HepG2 (cell line): Measurements from ENCODE around the gene KIF13A. TPM values are rescaled to one million over a fixed set of nuclear protein-coding genes. Genes with fewer than 3 reads are reported as not detected.

Experiments
- CEBPB ChIP-seq: IDR thresholded peaks from 2 replicates; pipeline ENCODE4 v1.6.1; 2011; ENCODE audit warnings: low read depth, low read length, improper control_type of control experiment, borderline replicate concordance
- EP300 ChIP-seq, 3 experiments: sonication (generic) in 1 of 3; formaldehyde crosslinking in 1 of 3; IDR thresholded peaks; 2 replicates each; pipeline versions ENCODE4 v1.5.1 to v1.6.1; 2011 to 2020; ENCODE audit warnings: low read depth in 2 of 3, low read length in 2 of 3, borderline replicate concordance in 1 of 3, improper control_type of control experiment in 1 of 3, mild to moderate bottlenecking in 1 of 3, missing genetic modification reagents in 1 of 3, moderate library complexity in 1 of 3
- FOSL1 ChIP-seq: sonication (generic); formaldehyde crosslinking; IDR thresholded peaks from 2 replicates; pipeline ENCODE4 v1.9.0; 2021; ENCODE audit warnings: missing genetic modification reagents, borderline replicate concordance
- FOXP1 ChIP-seq, 2 experiments: fragments of 450-650 bp in 1 of 2; IDR thresholded peaks; 2 replicates each; pipeline ENCODE4 v1.6.1; 2017 to 2018; ENCODE audit warnings: antibody characterized with exemption in 1 of 2
- GATAD2A ChIP-seq: IDR thresholded peaks from 2 replicates; pipeline ENCODE4 v1.6.1; 2016
- MAFF ChIP-seq: IDR thresholded peaks from 2 replicates; pipeline ENCODE4 v1.6.1; 2011; ENCODE audit warnings: low read depth, low read length, improper control_type of control experiment
- MAFG ChIP-seq: sonication (generic); formaldehyde crosslinking; IDR thresholded peaks from 2 replicates; pipeline ENCODE4 v1.5.1; 2020; ENCODE audit warnings: mild to moderate bottlenecking, missing genetic modification reagents
- MAFK ChIP-seq, 2 experiments: IDR thresholded peaks in 1 of 2; conservative IDR thresholded peaks in 1 of 2; 2 replicates each; pipeline ENCODE4 v1.6.1; 2011; ENCODE audit warnings: improper control_type of control experiment in 2 of 2, low read length in 2 of 2
- MIER2 ChIP-seq: IDR thresholded peaks from 2 replicates; pipeline ENCODE4 v1.6.1; 2016; ENCODE audit warnings: missing biosample characterization, missing genetic modification reagents
- NFE2 ChIP-seq: sonication (generic); formaldehyde crosslinking; IDR thresholded peaks from 2 replicates; pipeline ENCODE4 v1.4.0; 2020; ENCODE audit warnings: missing genetic modification reagents
- NFKB2 ChIP-seq: sonication (generic); formaldehyde crosslinking; IDR thresholded peaks from 2 replicates; pipeline ENCODE4 v1.4.0; 2020; ENCODE audit warnings: missing genetic modification reagents, borderline replicate concordance
- RARA ChIP-seq: IDR thresholded peaks from 2 replicates; pipeline ENCODE4 v1.6.1; 2016; ENCODE audit warnings: missing genetic modification reagents, missing compliant biosample characterization
- SMARCE1 ChIP-seq: fragments of 450-650 bp; IDR thresholded peaks from 2 replicates; pipeline ENCODE4 v1.6.1; 2017; ENCODE audit warnings: borderline replicate concordance
- SP1 ChIP-seq, 2 experiments: fragments of 450-650 bp in 1 of 2; sonication (generic) in 1 of 2; formaldehyde crosslinking in 1 of 2; IDR thresholded peaks; 2 replicates each; pipeline versions ENCODE4 v1.4.0 to v1.6.1; 2016 to 2020; ENCODE audit warnings: missing genetic modification reagents in 1 of 2
- TRIM24 ChIP-seq: sonication (generic); formaldehyde crosslinking; IDR thresholded peaks from 2 replicates; pipeline ENCODE4 v1.8.0; 2022; ENCODE audit warnings: mild to moderate bottlenecking, missing genetic modification reagents
- ZNF317 ChIP-seq: sonication (generic); formaldehyde crosslinking; IDR thresholded peaks from 2 replicates; pipeline ENCODE4 v1.5.0; 2020; ENCODE audit warnings: mild to moderate bottlenecking, missing genetic modification reagents
- ZNF644 ChIP-seq: IDR thresholded peaks from 2 replicates; pipeline ENCODE4 v1.6.1; 2016; ENCODE audit warnings: low read depth
- polyA plus RNA-seq, 8 experiments: library from polyadenylated mRNA; depleted of rRNA in 3 of 8; stranded (reverse) in 7 of 8; unstranded in 1 of 8; fragments of >200 nt; fragmentation: Illumina TruSeq in 4 of 8; extraction: Trizol in 4 of 8; gene quantifications; 2 replicates each; pipeline versions ENCODE4 v1.2.1 to v1.2.3, GENCODE V29; 2011 to 2016; ENCODE audit warnings: low read depth in 4 of 8, missing spikeins in 1 of 8, mixed read lengths in 1 of 8; ENCODE audit not compliant: insufficient read depth in 1 of 8
- total RNA-seq, 5 experiments: library from RNA; depleted of rRNA; stranded (reverse); fragments of >200 nt; fragmentation: Illumina TruSeq; extraction: Trizol; gene quantifications; 2 replicates each; pipeline ENCODE4 v1.2.3, GENCODE V29; 2016; ENCODE audit warnings: low read depth in 1 of 5
- TF ChIP-seq, protein P1 (sequence below): sonication (generic); formaldehyde crosslinking; IDR thresholded peaks from 2 replicates; pipeline ENCODE4 v1.5.1; 2020; ENCODE audit warnings: missing genetic modification reagents, mild to moderate bottlenecking, borderline replicate concordance
- TF ChIP-seq, protein P2 (sequence below): sonication (generic); formaldehyde crosslinking; IDR thresholded peaks from 2 replicates; pipeline ENCODE4 v1.8.1; 2022; ENCODE audit warnings: low read depth, mild to moderate bottlenecking, missing genetic modification reagents
- TF ChIP-seq, protein P3 (sequence below): sonication (generic); formaldehyde crosslinking; conservative IDR thresholded peaks from 2 replicates; pipeline ENCODE4 v1.8.0; 2022; ENCODE audit warnings: missing genetic modification reagents

Gene KIF13A
- total and polyA plus RNA-seq, 2 of the 13 experiments (the other 11 are each of a cell fraction or from before 2014, with no cell fraction given) = 21.1 to 37.2 TPM

DNA sequence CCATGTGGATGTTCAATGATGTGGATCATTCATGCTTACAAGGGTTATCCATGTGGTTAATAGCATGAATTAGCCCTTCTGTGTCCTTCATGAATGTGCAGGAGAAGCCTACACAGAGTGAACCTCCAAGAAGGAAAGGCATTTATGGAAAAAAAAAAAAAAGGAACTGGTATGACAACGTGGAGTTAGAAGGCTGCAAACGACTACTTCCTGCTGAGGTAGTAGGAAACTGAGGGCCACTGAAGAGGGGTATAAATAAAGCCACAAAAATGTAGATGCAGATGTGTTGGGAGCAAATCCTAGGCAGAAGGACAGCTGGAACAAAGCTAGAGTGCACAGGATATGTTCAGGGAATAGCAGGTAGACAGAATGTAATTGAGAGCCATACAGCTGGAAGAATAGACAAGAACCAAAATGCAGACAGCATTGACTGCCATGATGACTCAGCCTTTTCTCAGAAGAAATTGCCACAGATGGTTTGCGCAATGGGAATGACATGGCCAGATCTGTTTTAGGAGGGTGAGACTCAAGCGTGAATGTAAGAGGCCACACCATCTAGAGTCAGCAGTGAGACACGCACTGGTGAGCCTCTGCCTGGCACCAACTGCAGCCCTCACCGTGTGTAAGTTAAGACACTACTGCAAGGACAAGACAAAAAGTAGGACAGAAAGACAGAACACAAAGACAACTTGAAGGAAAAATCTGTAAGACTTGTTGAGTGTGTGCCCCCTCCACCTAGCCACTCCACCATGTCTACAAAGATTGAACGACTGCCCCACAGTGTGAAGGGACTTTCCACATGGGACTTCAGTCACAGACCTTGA lies 79.8 kb downstream of the KIF13A start (continued):
- TF ChIP-seq TRIM24 (no peak), CEBPB (peak; percentile 91), GATAD2A (CRISPR knock-in tag) (0 out of 2 replicates have a peak, but pooled peaks have one; percentile 50), NFE2 (CRISPR knock-in tag) (peak; percentile 97), EP300 (IDR thresholded peaks at IDR 0.05; ENCODE audit: low read depth in 2 of 2, low read length in 2 of 2) (peak in 1 of 2 experiments; percentile 44; a peak in 1 of 4 replicates), EP300 (CRISPR knock-in tag; IDR thresholded peaks at IDR 0.05; ENCODE audit: borderline replicate concordance) (peak; percentile 58), NFKB2 (no peak), SP1 (IDR thresholded peaks at IDR 0.05) (no peak), SP1 (CRISPR knock-in tag; IDR thresholded peaks at IDR 0.05) (no peak), ZNF317 (no peak), MAFG (peak; percentile 81), MIER2 (no peak), ZNF644 (CRISPR knock-in tag) (peak; percentile 65; the same call in 1 of the 2 replicates), MAFK (conservative IDR thresholded peaks at IDR 0.05 in 1 of 2, IDR thresholded peaks at IDR 0.05 in 1 of 2; ENCODE audit: low read length in 2 of 2) (peak; percentile 94 to 98), FOXP1 (IDR thresholded peaks at IDR 0.05) (no peak), FOXP1 (CRISPR knock-in tag; IDR thresholded peaks at IDR 0.05) (no peak), RARA (CRISPR knock-in tag) (no peak), FOSL1 (CRISPR knock-in tag) (no peak), SMARCE1 (no peak), MAFF (peak; percentile 95)
- TF ChIP-seq, protein P1, sequence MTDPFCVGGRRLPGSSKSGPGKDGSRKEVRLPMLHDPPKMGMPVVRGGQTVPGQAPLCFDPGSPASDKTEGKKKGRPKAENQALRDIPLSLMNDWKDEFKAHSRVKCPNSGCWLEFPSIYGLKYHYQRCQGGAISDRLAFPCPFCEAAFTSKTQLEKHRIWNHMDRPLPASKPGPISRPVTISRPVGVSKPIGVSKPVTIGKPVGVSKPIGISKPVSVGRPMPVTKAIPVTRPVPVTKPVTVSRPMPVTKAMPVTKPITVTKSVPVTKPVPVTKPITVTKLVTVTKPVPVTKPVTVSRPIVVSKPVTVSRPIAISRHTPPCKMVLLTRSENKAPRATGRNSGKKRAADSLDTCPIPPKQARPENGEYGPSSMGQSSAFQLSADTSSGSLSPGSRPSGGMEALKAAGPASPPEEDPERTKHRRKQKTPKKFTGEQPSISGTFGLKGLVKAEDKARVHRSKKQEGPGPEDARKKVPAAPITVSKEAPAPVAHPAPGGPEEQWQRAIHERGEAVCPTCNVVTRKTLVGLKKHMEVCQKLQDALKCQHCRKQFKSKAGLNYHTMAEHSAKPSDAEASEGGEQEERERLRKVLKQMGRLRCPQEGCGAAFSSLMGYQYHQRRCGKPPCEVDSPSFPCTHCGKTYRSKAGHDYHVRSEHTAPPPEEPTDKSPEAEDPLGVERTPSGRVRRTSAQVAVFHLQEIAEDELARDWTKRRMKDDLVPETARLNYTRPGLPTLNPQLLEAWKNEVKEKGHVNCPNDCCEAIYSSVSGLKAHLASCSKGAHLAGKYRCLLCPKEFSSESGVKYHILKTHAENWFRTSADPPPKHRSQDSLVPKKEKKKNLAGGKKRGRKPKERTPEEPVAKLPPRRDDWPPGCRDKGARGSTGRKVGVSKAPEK (CRISPR knock-in tag) = no peak
- TF ChIP-seq, protein P2, sequence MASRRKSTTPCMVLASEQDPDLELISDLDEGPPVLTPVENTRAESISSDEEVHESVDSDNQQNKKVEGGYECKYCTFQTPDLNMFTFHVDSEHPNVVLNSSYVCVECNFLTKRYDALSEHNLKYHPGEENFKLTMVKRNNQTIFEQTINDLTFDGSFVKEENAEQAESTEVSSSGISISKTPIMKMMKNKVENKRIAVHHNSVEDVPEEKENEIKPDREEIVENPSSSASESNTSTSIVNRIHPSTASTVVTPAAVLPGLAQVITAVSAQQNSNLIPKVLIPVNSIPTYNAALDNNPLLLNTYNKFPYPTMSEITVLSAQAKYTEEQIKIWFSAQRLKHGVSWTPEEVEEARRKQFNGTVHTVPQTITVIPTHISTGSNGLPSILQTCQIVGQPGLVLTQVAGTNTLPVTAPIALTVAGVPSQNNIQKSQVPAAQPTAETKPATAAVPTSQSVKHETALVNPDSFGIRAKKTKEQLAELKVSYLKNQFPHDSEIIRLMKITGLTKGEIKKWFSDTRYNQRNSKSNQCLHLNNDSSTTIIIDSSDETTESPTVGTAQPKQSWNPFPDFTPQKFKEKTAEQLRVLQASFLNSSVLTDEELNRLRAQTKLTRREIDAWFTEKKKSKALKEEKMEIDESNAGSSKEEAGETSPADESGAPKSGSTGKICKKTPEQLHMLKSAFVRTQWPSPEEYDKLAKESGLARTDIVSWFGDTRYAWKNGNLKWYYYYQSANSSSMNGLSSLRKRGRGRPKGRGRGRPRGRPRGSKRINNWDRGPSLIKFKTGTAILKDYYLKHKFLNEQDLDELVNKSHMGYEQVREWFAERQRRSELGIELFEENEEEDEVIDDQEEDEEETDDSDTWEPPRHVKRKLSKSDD = 0 out of 2 replicates have a peak, but pooled peaks have one; percentile 41
- TF ChIP-seq, protein P3, sequence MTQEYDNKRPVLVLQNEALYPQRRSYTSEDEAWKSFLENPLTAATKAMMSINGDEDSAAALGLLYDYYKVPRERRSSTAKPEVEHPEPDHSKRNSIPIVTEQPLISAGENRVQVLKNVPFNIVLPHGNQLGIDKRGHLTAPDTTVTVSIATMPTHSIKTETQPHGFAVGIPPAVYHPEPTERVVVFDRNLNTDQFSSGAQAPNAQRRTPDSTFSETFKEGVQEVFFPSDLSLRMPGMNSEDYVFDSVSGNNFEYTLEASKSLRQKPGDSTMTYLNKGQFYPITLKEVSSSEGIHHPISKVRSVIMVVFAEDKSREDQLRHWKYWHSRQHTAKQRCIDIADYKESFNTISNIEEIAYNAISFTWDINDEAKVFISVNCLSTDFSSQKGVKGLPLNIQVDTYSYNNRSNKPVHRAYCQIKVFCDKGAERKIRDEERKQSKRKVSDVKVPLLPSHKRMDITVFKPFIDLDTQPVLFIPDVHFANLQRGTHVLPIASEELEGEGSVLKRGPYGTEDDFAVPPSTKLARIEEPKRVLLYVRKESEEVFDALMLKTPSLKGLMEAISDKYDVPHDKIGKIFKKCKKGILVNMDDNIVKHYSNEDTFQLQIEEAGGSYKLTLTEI = no peak
